K562 (cell line): Measurements from ENCODE around the gene BBS1. TPM values are rescaled to one million over a fixed set of nuclear protein-coding genes. Genes with fewer than 3 reads are reported as not detected.

Experiments
- ADNP ChIP-seq: fragments of 200-800 bp; sonication (Bioruptor generic); IDR thresholded peaks from 2 replicates; pipeline ENCODE4 v1.6.1; 2016; ENCODE audit warnings: missing genetic modification characterization, missing compliant biosample characterization
- CBX5 ChIP-seq: IDR thresholded peaks from 2 replicates; pipeline ENCODE4 v1.6.1; 2014; ENCODE audit warnings: low read depth, borderline replicate concordance
- CHD4 ChIP-seq: fragments of 200-600 bp; sonication (generic); IDR thresholded peaks from 3 replicates; pipeline ENCODE4 v1.6.1; 2012; ENCODE audit warnings: low read depth, mild to moderate bottlenecking, mixed read lengths, low read length, inconsistent platforms; ENCODE audit not compliant: insufficient read depth, insufficient replicate concordance, poor library complexity, severe bottlenecking
- MEIS2 ChIP-seq: fragments of 450-650 bp; IDR thresholded peaks from 2 replicates; pipeline ENCODE4 v1.6.1; 2014; ENCODE audit warnings: mild to moderate bottlenecking; ENCODE audit not compliant: partially characterized antibody
- PHF8 ChIP-seq: fragments of 200-600 bp; sonication (generic); IDR thresholded peaks from 2 replicates; pipeline ENCODE4 v1.6.1; 2012; ENCODE audit warnings: mixed run types, mild to moderate bottlenecking, inconsistent platforms, low read length, moderate library complexity, borderline replicate concordance
- TAF15 ChIP-seq: fragments of 200-400 bp; formaldehyde crosslinking; IDR thresholded peaks from 2 replicates; pipeline ENCODE4 v1.6.1; 2017; ENCODE audit warnings: mild to moderate bottlenecking, low read depth, low read length, moderate library complexity
- ZBTB7A ChIP-seq: IDR thresholded peaks from 2 replicates; pipeline ENCODE4 v1.6.1; 2011; ENCODE audit warnings: low read depth, mild to moderate bottlenecking, low read length, moderate library complexity, borderline replicate concordance; ENCODE audit not compliant: control insufficient read depth
- ZNF197 ChIP-seq: fragments of 200-800 bp; sonication (Bioruptor generic); IDR thresholded peaks from 2 replicates; pipeline ENCODE4 v1.6.1; 2016; ENCODE audit warnings: low read depth, missing genetic modification characterization, missing compliant biosample characterization
- polyA plus RNA-seq, 8 experiments: library from polyadenylated mRNA; depleted of rRNA in 4 of 8; stranded (reverse) in 5 of 8; unstranded in 3 of 8; fragments of >200 nt; fragmentation: Nextera tagmentation in 2 of 8; fragmentation: Illumina TruSeq in 1 of 8; extraction: Ambion mirVana in 2 of 8; extraction: Trizol in 1 of 8; gene quantifications; 2 replicates each; pipeline versions ENCODE4 v1.2.1 to v1.2.3, GENCODE V29; 2011 to 2014; ENCODE audit warnings: inconsistent platforms in 1 of 8, missing spikeins in 1 of 8
- total RNA-seq, 7 experiments: library from RNA; depleted of rRNA in 6 of 7; stranded (reverse); fragments of >200 nt in 6 of 7; fragmentation: Illumina TruSeq in 2 of 7; extraction: Trizol in 2 of 7; gene quantifications; 2 replicates each; pipeline versions ENCODE4 v1.2.1 to v1.2.3, GENCODE V29; 2011 to 2021; ENCODE audit warnings: low replicate concordance in 1 of 7
- TF ChIP-seq, protein P1 (sequence below): sonication (generic); formaldehyde crosslinking; IDR thresholded peaks from 2 replicates; pipeline ENCODE4 v1.8.1; 2022; ENCODE audit warnings: missing genetic modification reagents
- TF ChIP-seq, protein P2 (sequence below), 3 experiments: fragments of 200-800 bp in 1 of 3; sonication (Bioruptor generic) in 1 of 3; sonication (generic) in 1 of 3; formaldehyde crosslinking in 1 of 3; IDR thresholded peaks; 2 replicates each; pipeline versions ENCODE4 v1.6.1 to v1.8.0; 2016 to 2022; ENCODE audit warnings: mild to moderate bottlenecking in 2 of 3, missing compliant biosample characterization in 2 of 3, missing genetic modification characterization in 2 of 3, missing genetic modification reagents in 1 of 3
- TF ChIP-seq, protein P3 (sequence below): fragments of 450-650 bp; formaldehyde crosslinking; IDR thresholded peaks from 2 replicates; pipeline ENCODE4 v1.4.0; 2020; ENCODE audit warnings: mild to moderate bottlenecking
- TF ChIP-seq, protein P4 (sequence below): fragments of 450-650 bp; formaldehyde crosslinking; IDR thresholded peaks from 2 replicates; pipeline ENCODE4 v1.4.0; 2020; ENCODE audit warnings: mild to moderate bottlenecking, mixed read lengths
- TF ChIP-seq, protein P5 (sequence below): fragments of 450-650 bp; IDR thresholded peaks from 2 replicates; pipeline ENCODE4 v1.6.1; 2016; ENCODE audit warnings: antibody characterized with exemption

The BBS1 gene
- total and polyA plus RNA-seq, 9 of the 15 experiments (the other 6 are each of a cell fraction or from before 2014, with no cell fraction given), result 9.0 to 19.8 (median 12.1) TPM

DNA sequence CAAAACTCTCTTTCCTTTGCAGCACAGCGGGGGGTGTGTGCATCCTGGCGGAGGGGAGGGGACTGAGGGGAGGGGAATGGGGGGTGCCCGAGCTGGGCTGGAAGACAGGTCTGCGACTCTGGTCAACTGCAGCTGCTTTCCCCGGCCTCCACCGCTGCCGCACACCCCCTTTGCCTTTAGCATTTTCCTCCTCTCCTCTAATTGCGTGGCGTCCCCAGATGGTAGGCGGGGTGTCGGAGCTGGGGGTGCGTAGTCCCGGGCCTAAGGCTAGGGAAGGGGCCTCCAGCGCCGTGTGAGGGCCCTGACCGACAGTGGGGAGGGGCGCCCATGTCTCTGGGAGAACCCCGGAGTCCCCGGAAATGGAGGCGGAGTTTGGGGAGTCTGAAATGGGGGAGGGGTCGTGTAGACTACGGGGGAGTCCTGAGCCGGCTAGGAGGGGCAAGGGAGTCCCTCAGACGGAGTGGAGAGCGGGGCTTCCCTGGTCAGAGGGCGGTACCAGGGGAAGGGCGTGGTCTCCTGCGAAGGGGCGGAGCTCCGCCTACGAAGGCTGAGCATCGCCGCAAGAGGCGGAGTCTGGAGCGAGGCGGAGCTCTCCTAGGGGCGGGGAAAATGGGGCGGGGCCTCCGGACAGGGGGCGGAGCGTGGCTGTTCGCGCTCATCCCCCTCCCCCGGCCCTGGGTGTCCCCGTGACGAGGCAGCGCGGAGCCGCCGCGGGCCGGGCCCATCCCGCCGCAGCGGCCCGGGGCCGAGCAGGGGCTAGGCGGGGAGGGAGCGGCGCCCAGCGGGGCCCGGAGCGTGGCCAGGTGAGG is 44.0 kb upstream of the BBS1 start, which contains the start of gene PELI3 (continued):
- TF ChIP-seq PHF8 (peak; percentile 41; the same call in 1 of the 2 replicates), TAF15 (no peak), ZBTB7A (0 out of 2 replicates have a peak, but pooled peaks have one; percentile 39), CHD4 (no peak), ZNF197 (CRISPR knock-in tag) (no peak), MEIS2 (no peak), CBX5 (no peak), ADNP (tag) (no peak)
- TF ChIP-seq, protein P1, sequence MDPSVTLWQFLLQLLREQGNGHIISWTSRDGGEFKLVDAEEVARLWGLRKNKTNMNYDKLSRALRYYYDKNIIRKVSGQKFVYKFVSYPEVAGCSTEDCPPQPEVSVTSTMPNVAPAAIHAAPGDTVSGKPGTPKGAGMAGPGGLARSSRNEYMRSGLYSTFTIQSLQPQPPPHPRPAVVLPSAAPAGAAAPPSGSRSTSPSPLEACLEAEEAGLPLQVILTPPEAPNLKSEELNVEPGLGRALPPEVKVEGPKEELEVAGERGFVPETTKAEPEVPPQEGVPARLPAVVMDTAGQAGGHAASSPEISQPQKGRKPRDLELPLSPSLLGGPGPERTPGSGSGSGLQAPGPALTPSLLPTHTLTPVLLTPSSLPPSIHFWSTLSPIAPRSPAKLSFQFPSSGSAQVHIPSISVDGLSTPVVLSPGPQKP (CRISPR knock-in tag), result no peak
- TF ChIP-seq, protein P2, sequence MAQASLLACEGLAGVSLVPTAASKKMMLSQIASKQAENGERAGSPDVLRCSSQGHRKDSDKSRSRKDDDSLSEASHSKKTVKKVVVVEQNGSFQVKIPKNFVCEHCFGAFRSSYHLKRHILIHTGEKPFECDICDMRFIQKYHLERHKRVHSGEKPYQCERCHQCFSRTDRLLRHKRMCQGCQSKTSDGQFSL (CRISPR knock-in tag; IDR thresholded peaks at IDR 0.05), result no peak
- TF ChIP-seq, protein P2 (tag; IDR thresholded peaks at IDR 0.05), result peak in 1 of 2 experiments; percentile 70; a peak in 1 of 4 replicates
- TF ChIP-seq, protein P3, sequence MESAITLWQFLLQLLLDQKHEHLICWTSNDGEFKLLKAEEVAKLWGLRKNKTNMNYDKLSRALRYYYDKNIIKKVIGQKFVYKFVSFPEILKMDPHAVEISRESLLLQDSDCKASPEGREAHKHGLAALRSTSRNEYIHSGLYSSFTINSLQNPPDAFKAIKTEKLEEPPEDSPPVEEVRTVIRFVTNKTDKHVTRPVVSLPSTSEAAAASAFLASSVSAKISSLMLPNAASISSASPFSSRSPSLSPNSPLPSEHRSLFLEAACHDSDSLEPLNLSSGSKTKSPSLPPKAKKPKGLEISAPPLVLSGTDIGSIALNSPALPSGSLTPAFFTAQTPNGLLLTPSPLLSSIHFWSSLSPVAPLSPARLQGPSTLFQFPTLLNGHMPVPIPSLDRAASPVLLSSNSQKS, result no peak
- TF ChIP-seq, protein P4, sequence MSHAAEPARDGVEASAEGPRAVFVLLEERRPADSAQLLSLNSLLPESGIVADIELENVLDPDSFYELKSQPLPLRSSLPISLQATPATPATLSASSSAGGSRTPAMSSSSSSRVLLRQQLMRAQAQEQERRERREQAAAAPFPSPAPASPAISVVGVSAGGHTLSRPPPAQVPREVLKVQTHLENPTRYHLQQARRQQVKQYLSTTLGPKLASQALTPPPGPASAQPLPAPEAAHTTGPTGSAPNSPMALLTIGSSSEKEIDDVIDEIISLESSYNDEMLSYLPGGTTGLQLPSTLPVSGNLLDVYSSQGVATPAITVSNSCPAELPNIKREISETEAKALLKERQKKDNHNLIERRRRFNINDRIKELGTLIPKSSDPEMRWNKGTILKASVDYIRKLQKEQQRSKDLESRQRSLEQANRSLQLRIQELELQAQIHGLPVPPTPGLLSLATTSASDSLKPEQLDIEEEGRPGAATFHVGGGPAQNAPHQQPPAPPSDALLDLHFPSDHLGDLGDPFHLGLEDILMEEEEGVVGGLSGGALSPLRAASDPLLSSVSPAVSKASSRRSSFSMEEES (CRISPR knock-in tag), result no peak
- TF ChIP-seq, protein P5, sequence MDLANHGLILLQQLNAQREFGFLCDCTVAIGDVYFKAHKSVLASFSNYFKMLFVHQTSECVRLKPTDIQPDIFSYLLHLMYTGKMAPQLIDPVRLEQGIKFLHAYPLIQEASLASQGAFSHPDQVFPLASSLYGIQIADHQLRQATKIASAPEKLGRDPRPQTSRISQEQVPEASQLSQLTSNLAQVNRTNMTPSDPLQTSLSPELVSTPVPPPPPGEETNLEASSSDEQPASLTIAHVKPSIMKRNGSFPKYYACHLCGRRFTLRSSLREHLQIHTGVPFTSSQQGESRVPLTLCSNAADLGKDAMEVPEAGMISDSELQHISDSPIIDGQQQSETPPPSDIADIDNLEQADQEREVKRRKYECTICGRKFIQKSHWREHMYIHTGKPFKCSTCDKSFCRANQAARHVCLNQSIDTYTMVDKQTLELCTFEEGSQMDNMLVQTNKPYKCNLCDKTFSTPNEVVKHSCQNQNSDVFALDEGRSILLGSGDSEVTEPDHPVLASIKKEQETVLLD, result 0 out of 2 replicates have a peak, but pooled peaks have one; percentile 27
